GM18870 (cell line): ENCODE measurements around the gene PLD1.
"Not testable (repeated sequence)": the region's sequence is repeated elsewhere in the genome, so short reads cannot be mapped to it uniquely, and the experiment has no call there.

Experiments
- ATAC-seq: cut with Tn5 transposase; IDR thresholded peaks from one replicate; pipeline ENCODE4 v1.9.1; 2021; ENCODE audit warnings: moderate library complexity; ENCODE audit not compliant: unreplicated experiment

The PLD1 gene, protein sequence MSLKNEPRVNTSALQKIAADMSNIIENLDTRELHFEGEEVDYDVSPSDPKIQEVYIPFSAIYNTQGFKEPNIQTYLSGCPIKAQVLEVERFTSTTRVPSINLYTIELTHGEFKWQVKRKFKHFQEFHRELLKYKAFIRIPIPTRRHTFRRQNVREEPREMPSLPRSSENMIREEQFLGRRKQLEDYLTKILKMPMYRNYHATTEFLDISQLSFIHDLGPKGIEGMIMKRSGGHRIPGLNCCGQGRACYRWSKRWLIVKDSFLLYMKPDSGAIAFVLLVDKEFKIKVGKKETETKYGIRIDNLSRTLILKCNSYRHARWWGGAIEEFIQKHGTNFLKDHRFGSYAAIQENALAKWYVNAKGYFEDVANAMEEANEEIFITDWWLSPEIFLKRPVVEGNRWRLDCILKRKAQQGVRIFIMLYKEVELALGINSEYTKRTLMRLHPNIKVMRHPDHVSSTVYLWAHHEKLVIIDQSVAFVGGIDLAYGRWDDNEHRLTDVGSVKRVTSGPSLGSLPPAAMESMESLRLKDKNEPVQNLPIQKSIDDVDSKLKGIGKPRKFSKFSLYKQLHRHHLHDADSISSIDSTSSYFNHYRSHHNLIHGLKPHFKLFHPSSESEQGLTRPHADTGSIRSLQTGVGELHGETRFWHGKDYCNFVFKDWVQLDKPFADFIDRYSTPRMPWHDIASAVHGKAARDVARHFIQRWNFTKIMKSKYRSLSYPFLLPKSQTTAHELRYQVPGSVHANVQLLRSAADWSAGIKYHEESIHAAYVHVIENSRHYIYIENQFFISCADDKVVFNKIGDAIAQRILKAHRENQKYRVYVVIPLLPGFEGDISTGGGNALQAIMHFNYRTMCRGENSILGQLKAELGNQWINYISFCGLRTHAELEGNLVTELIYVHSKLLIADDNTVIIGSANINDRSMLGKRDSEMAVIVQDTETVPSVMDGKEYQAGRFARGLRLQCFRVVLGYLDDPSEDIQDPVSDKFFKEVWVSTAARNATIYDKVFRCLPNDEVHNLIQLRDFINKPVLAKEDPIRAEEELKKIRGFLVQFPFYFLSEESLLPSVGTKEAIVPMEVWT

GRCh38 chr3:171809861-171810628, at the start of gene PLD1:
PLD1 (minus strand) TSS chr3:171810483; CDS start chr3:171738051, 72,432 bp downstream.
- peak; percentile 29 for ATAC-seq

DNA sequence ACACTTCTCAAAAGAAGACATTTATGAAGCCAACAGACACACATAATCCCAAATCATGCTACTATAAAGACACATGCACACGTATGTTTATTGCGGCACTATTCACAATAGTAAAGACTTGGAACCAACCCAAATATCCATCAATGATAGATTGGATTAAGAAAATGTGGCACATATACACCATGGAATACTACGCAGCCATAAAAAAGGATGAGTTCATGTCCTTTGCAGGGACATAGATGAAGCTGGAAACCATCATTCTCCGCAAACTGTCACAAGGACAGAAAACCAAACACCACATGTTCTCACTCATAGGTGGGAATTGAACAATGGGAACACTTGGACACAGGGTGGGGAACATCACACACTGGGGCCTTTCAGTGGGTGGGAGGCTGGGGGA, 48.5 kb upstream of the PLD1 start:
- not testable (repeated sequence) for ATAC-seq

DNA sequence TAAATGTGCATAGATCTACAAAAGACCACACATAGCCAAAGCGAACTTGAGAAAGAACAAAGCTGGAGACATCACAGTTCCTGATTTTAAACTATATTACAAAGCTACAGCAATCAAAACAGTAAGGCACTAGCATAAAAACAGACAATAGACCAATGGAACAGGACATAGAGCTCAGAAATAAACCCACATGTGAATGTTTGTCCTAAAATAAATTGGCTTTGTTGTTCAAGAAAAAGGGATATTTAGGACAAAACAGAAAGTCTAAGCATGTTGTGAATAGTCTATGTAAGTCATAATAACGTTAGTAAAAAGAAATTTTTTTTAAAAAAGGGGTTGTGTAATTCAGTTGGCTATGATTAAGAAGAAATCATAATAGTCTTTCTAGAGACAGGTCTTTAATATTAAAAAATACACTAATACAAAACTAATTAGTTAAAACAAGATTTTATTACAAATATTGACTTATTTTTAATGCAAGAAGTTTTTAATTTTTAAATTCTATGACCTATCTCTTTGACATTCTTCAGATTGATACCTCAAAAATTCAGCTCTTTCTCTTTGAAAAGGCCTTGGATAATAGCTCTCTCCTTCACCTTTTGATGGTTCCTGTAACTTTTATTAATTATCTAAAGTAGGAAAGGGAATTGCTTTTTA, 44.5 kb upstream of the PLD1 start:
- ATAC-seq: no peak

DNA sequence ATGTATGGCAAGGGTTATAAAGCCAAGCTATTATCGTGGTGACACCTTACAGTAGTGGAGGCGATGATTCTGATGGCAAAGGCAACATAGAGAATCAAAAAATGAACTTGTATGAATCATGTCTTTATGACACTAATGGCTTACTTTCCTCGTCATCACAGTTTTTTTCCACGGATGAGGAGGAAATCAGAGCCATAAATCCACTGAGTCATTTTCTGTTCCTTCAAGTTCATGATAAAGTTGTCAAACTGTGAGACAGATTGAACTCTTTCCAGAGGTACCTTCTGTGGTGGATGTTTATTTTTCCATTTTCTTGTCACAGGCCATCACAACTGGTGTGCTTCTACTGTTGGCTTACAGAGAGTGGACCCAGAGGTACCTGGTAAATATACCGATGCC, 41.4 kb upstream of the PLD1 start:
- no peak for ATAC-seq

DNA sequence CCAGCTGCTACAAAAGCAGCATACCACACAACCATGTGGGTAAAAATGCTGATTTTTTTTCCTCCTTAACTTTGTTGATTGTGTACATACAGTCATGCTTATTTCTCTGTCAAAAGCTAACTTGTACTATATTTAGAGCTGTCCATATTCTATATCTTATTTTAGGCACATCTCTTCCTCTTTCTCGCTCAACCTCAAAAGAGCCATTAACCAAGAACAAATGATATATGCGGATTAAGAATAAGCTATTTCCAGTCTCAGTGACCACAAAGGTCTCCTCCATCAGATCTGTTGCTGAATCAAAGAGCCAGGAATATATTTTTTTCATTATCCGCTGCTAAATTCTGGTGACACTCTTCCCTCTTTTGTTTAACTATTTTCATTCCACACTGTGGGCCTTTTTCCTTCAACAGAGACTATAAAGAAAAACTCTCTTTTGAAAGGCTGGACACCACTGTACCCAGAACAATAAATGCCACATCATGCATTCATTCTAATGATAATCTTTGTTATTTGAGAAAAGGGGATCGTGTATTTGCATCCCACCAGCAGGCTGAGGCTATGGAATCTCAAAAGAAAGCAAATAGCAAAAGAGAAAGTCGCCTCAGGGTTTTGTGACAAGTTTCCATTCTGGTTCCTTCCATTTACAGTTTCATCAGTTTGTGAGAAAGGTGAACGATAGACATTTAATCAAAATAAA, 40.8 kb upstream of the PLD1 start:
- ATAC-seq: no peak

- ATAC-seq: no peak
These were observed 40.2 kb upstream of the PLD1 start for GRCh38 chr3:171850320-171850959.

- ATAC-seq: no peak
These were observed 39.5 kb upstream of the PLD1 start for GRCh38 chr3:171849617-171850319.

- no peak for ATAC-seq
These were observed 37.4 kb upstream of the PLD1 start for GRCh38 chr3:171847595-171848259.

- no peak for ATAC-seq
These were observed 36.9 kb upstream of the PLD1 start for GRCh38 chr3:171847133-171847532.

- peak; percentile 99 for ATAC-seq
These were observed 36.3 kb upstream of the PLD1 start for GRCh38 chr3:171846597-171846996.

DNA sequence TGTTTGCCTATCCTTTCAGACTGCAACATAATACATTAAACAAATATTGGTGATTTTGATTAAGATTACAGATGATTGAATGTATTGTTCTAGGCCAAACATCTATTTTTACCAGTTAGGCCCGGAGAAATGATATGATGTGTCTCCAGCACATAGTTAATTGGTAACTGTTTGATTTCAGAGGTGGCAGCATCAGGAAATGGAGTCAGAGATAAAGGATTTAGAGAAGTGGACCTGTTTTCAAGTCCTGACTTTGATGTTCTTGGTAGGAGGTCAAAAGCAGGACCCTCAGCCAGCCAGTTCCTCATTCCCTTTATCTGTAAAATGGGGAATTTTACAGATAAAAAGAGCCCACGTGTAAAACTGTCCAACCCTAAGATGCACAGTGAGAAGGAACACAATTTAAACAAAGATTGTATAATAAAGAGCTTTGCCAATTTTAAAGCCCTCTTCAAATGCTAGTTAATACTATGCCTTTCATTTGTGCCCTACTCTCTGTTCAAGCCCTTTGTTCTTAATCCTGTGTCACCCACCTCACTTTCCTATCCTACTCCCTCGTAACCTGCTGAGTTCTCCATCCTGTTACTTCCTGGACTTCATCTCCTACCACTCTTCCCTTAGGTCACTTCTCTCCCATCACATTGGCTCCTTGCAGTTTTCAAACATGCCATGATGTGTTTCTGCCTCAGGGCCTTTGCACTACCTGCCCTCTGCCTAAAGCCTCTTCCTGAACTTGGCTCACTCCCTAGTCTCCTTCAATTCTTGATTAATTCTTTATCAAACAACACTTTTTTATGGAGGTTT, 35.4 kb upstream of the PLD1 start:
- ATAC-seq: no peak

- ATAC-seq: no peak
These were observed 34.6 kb upstream of the PLD1 start for GRCh38 chr3:171844873-171845272.

DNA sequence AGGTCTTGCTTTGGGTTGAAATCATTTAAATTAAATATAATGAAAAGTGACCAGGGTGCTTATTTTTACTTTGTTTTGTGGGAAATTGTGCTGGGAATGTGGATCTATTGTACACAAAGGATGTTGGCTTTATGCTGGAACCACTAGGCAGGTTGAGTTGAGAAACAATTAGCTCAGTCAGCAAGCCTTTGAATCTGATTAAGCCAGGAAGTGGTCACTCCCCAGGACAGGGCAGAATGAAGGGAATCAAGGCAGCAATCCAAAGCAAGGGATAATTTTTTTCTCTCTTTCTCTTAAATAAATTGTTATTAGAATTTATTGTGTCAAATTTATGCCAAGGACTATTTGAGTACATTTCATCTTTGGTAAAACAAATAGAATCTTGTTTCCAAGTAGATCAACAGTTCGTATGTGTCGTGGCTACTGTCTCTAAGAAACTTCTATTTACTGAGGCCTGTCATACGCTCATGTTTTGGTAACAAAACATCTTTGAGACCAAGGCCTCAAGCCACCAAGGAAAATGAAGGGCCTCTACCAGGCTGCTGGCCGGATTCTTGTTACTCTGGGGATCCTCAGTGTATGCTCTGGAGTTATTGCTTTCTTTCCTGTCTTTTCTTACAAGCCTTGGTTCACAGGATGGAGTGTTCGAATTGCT, 32.7 kb upstream of the PLD1 start, which contains the start of gene TMEM212:
Gene TMEM212, plus strand, starts transcription at position 486 of the 655 bp plus-strand sequence. Its CDS starts 35 bp downstream, at position 521.
- ATAC-seq: no peak

DNA sequence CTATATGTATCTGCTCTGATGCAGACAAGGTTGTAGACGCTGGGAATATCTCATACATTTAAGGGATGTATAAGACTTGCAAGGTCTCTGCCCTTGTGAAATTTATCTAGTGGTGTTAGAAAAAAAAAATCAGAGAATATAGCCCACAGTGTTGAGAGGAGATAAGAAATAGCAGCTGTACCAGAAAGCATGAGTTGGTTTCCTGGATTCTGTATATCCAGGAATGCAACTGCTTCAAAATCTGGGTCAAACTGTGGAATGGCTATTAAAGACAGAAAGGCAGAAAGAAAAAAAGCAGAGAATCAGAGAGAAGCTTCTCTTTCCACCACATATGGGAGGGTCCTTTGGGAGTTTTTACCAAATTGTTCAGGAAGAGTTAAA, 31.3 kb upstream of the PLD1 start:
- ATAC-seq: no peak

DNA sequence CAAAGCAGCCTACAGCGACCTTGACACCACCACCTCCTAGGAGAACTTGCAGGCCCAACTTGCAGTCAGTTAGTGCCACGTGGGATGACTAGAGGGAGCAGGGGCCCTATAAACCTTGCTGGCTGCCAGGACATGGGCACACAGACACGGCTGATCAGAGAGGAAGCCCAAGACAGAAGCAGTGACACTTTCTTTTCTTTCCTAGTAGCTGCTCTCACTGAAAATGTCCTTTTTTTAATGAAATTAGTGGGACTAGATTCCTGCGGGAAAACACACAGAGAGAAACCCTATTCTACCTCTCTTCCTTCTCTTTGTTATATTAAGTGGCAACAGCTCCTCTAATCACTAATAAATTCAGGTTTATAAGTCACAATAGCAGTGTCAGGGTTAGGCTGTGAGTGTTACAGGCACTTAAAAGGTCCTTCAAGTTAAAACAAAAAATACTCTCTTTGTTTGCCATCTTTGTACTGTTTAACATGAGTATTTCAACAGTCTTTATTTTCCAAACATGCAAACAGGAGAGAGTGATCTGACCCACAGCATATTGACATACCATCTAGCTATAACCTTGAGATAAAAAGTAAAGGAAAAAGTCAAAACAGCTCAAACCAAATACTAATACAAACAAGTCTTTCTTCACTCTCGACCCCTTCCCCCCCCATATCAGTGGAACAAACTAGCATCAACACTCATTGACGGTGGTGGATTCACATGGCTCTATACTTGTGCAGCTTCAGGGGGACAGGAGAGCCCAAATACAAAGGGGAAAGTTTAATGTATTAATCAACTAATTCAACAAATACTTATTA, 30.7 kb upstream of the PLD1 start:
- ATAC-seq: no peak

- ATAC-seq: no peak
These were observed 30.1 kb upstream of the PLD1 start for GRCh38 chr3:171840445-171840810.
